ENCODE measurements around the gene MALRD1.
"Not testable (repeated sequence)": the region's sequence is repeated elsewhere in the genome, so short reads cannot be mapped to it uniquely, and the experiment has no call there.

MALRD1 gene

GRCh38 chr10:19750972-19751371 lies 702.4 kb downstream of the MALRD1 start:
- H3K4me3 ChIP-seq (replicated peaks in 1 of 2; ENCODE audit: low read depth in 2 of 2, low read length in 2 of 2) = no peak overlapping the region
- no peak for DNase-seq (ENCODE audit: low read depth in 2 of 2)
- no peak for TF ChIP-seq CTCF (IDR thresholded peaks at IDR 0.05; ENCODE audit: low read depth, low read length)

- no peak for DNase-seq (ENCODE audit: low read depth in 2 of 2)
- no peak for TF ChIP-seq CTCF (IDR thresholded peaks at IDR 0.05; ENCODE audit: low read depth, low read length)
- no peak overlapping the region for H3K4me3 ChIP-seq (replicated peaks in 1 of 2; ENCODE audit: low read depth in 2 of 2, low read length in 2 of 2)
These were observed 708.3 kb downstream of the MALRD1 start for GRCh38 chr10:19756919-19757318.

GRCh38 chr10:19762026-19762425 lies 713.4 kb downstream of the MALRD1 start:
- TF ChIP-seq CTCF (IDR thresholded peaks at IDR 0.05; ENCODE audit: low read depth, low read length) = no peak
- DNase-seq (ENCODE audit: low read depth in 2 of 2) = no peak
- no peak overlapping the region for H3K4me3 ChIP-seq (replicated peaks in 1 of 2; ENCODE audit: low read depth in 2 of 2, low read length in 2 of 2)

GRCh38 chr10:19764111-19764510 lies 715.5 kb downstream of the MALRD1 start:
- no peak for DNase-seq (ENCODE audit: low read depth in 2 of 2)
- TF ChIP-seq CTCF (IDR thresholded peaks at IDR 0.05; ENCODE audit: low read depth, low read length) = no peak
- H3K4me3 ChIP-seq (replicated peaks in 1 of 2; ENCODE audit: low read depth in 2 of 2, low read length in 2 of 2) = no peak overlapping the region

GRCh38 chr10:19767876-19768275 lies 719.3 kb downstream of the MALRD1 start:
- DNase-seq (ENCODE audit: low read depth in 2 of 2) = no peak
- H3K4me3 ChIP-seq (replicated peaks in 1 of 2; ENCODE audit: low read depth in 2 of 2, low read length in 2 of 2) = no peak overlapping the region
- no peak for TF ChIP-seq CTCF (IDR thresholded peaks at IDR 0.05; ENCODE audit: low read depth, low read length)

- H3K4me3 ChIP-seq (replicated peaks in 1 of 2; ENCODE audit: low read depth in 2 of 2, low read length in 2 of 2); DNase-seq (ENCODE audit: low read depth in 2 of 2): not testable (repeated sequence)
These were observed 721.2 kb downstream of the MALRD1 start for GRCh38 chr10:19769826-19770225.

- no peak overlapping the region for H3K4me3 ChIP-seq (replicated peaks in 1 of 2; ENCODE audit: low read depth in 2 of 2, low read length in 2 of 2)
- TF ChIP-seq CTCF (IDR thresholded peaks at IDR 0.05; ENCODE audit: low read depth, low read length) = no peak
- no peak for DNase-seq (ENCODE audit: low read depth in 2 of 2)
These were observed 724.4 kb downstream of the MALRD1 start for GRCh38 chr10:19772972-19773371.
